Measurements from ENCODE around the gene GNG4.

GNG4 gene

DNA sequence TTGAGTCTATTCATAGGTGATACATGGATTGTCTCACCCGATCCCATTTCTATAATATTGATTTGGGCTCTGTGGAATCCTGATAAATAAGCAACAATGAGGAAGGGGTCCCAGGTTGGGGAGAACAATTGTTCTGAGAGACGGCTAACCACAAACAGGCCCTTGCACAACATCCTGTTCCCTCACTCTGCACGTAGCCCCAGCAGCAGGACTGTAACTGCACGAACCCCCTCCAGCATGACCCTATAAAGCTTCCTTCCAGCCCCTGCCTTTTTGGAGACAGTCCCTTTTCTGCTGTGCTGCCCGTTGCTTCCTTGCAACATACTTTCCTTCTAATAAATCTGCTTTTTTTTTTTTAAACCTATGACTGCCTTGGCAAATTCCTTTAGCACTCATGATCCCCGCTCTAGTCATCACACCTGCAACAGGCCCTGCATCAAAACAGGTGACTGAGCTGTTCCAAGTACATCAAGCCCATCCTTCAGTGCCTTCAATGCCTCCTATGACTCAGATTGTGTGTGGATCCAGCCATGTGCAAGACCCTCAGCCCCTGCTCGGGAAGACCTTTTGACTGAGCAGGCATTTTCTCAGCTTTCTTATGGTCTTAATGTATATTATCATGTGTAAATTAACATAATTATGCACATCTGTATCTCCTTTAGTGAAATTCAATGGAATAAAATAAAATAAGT lies 81.6 kb downstream of the GNG4 start:
- H3K27me3 ChIP-seq (ENCODE audit: insufficient read depth, low read depth, severe bottlenecking), result no peaks in the 10 kb centered on the region
- no peak for DNase-seq
- peaks cover 31% of the 10 kb centered on the region for H3K36me3 ChIP-seq
- H3K4me3 ChIP-seq (ENCODE audit: low read depth, low read length), result no peak overlapping the region
- H3K9me3 ChIP-seq (ENCODE audit: severe bottlenecking), result peaks cover 3% of the 10 kb centered on the region
- TF ChIP-seq, protein P1, sequence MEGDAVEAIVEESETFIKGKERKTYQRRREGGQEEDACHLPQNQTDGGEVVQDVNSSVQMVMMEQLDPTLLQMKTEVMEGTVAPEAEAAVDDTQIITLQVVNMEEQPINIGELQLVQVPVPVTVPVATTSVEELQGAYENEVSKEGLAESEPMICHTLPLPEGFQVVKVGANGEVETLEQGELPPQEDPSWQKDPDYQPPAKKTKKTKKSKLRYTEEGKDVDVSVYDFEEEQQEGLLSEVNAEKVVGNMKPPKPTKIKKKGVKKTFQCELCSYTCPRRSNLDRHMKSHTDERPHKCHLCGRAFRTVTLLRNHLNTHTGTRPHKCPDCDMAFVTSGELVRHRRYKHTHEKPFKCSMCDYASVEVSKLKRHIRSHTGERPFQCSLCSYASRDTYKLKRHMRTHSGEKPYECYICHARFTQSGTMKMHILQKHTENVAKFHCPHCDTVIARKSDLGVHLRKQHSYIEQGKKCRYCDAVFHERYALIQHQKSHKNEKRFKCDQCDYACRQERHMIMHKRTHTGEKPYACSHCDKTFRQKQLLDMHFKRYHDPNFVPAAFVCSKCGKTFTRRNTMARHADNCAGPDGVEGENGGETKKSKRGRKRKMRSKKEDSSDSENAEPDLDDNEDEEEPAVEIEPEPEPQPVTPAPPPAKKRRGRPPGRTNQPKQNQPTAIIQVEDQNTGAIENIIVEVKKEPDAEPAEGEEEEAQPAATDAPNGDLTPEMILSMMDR (IDR thresholded peaks at IDR 0.05; ENCODE audit: low read depth, low read length), result no peak
- H3K27ac ChIP-seq, result no peak overlapping the region

DNA sequence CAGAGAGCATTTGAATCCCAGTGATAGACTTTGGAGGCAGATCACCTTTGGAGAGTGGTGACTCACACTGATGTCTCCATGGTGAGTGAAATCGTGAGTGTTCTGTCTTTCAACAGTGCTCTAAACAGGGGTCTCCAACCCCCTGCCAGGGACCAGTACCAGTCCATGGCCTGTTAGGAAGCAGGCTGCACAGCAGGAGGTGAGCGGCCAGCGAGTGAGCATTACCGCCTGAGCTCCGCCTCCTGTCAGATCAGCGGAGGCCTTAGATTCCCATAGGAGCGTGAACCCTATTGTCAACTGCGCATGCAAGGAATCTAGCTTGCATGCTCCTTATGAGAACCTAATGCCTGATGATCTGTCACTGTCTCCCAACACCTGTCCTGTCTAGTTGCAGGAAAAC lies 83.5 kb downstream of the GNG4 start:
- Histone ChIP-seq H3K27me3 (ENCODE audit: insufficient read depth, low read depth, severe bottlenecking) (no peaks in the 10 kb centered on the region), H3K4me3 (ENCODE audit: low read depth, low read length) (no peak overlapping the region), H3K9me3 (ENCODE audit: severe bottlenecking) (peaks cover 3% of the 10 kb centered on the region), H3K27ac (no peak overlapping the region), H3K36me3 (peaks cover 31% of the 10 kb centered on the region)
- TF ChIP-seq, protein P1 (IDR thresholded peaks at IDR 0.05; ENCODE audit: low read depth, low read length), result no peak
- DNase-seq, result no peak

DNA sequence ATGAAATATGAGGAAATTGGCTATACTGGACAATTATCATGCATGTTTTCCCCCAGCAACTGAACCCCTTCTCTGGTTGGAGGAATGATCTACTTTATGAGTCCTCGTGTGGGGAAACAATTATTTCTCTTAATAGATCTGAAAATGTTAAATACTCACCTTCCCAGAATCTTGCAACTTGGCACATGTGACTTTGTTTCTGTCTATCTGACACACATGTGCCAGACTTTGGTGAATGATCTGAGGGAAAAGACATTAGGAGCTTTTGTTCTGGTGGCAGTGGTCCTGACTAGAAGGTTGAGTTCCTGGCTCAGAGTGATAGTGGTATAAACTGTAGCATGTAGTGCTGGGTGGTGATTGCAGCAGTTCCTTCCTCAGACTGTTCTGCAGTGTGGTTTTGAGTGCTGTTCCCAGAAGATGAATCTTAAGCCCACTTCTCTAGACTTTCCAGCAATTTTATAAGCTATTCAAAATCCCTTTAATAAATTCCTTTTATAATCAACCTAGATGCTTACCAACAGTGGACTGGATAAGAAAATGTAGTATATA lies 86.0 kb downstream of the GNG4 start:
- Histone ChIP-seq H3K27me3 (ENCODE audit: insufficient read depth, low read depth, severe bottlenecking) (no peaks in the 10 kb centered on the region), H3K36me3 (peaks cover 21% of the 10 kb centered on the region), H3K4me3 (ENCODE audit: low read depth, low read length) (no peak overlapping the region), H3K27ac (no peak overlapping the region), H3K9me3 (ENCODE audit: severe bottlenecking) (peaks cover 3% of the 10 kb centered on the region)
- TF ChIP-seq, protein P1 (IDR thresholded peaks at IDR 0.05; ENCODE audit: low read depth, low read length), result no peak
- no peak for DNase-seq

DNA sequence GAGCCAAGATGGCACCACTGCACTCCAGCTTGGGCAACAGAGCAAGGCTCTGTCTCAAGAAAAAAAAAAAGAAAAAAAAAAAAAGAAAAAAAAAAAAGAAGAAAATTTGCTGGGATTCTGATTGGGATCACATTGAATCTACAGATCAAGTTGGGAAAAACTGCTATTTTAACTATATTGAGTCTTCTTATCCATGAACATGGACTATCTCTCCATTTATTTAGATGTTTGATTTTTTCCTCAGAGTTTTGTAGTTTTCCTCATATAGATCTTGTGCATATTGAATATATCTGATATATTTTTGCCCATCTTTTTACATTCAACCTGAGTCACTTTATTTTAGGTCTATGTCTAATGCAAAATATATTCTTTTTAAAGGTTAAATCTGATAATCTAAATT lies 87.0 kb downstream of the GNG4 start:
- Histone ChIP-seq H3K27me3 (ENCODE audit: insufficient read depth, low read depth, severe bottlenecking) (no peaks in the 10 kb centered on the region), H3K27ac (no peak overlapping the region), H3K4me3 (ENCODE audit: low read depth, low read length) (no peak overlapping the region), H3K36me3 (peaks cover 21% of the 10 kb centered on the region), H3K9me3 (ENCODE audit: severe bottlenecking) (peaks cover 3% of the 10 kb centered on the region)
- TF ChIP-seq, protein P1 (IDR thresholded peaks at IDR 0.05; ENCODE audit: low read depth, low read length), result no peak
- DNase-seq, result no peak

DNA sequence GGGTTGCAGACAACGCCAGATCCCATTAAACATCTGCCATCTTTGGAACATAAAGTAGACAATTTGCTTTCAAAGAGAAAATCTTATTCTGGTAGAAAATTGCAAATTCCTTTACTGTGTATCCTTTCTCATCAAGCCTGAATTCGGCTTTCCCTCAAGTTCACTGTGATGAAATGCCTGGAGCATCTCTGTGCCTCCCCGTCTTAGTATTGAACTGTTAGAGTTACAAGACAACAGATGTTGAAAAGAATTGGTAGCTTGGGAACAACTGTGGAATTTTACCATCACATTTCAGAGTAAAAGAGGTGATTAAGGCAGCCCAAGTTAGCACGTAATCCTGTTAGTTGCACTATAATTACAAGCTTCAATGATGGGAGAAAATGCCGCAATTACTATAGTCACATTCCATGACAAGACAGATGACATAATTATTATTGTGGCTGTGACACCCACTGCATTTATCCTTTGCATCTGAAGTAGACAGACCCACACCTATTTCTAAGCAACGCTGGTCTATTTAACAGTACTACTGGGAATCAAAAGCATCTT lies 90.9 kb downstream of the GNG4 start:
- no peaks in the 10 kb centered on the region for H3K27me3 ChIP-seq (ENCODE audit: insufficient read depth, low read depth, severe bottlenecking)
- TF ChIP-seq, protein P1 (IDR thresholded peaks at IDR 0.05; ENCODE audit: low read depth, low read length), result no peak
- no peak overlapping the region for H3K27ac ChIP-seq
- peaks cover 6% of the 10 kb centered on the region for H3K9me3 ChIP-seq (ENCODE audit: severe bottlenecking)
- peaks cover 9% of the 10 kb centered on the region for H3K36me3 ChIP-seq
- no peak overlapping the region for H3K4me3 ChIP-seq (ENCODE audit: low read depth, low read length)
- no peak for DNase-seq

All from WERI-Rb-1 (cell line).